SK-N-MC (cell line): ENCODE results near the gene SLC7A5.

Source experiments
- DNase-seq: peaks from one replicate; pipeline ENCODE4 v3.0.0-alpha.2; 2011; ENCODE audit warnings: low read depth, low spot score
- H3K27ac ChIP-seq: fragments of 200-600 bp; sonication (generic); 2 replicates; pipeline ENCODE4 v1.5.1; 2016; ENCODE audit warnings: mixed run types
- H3K36me3 ChIP-seq: fragments of 200-600 bp; sonication (generic); 2 replicates; pipeline ENCODE4 v1.6.1; 2017; ENCODE audit warnings: antibody characterized with exemption, low read length, mixed read lengths; ENCODE audit not compliant: insufficient read depth
- H3K4me3 ChIP-seq: fragments of 200-600 bp; sonication (generic); 2 replicates; pipeline ENCODE4 v1.5.1; 2016
- H3K9ac ChIP-seq: fragments of 200-600 bp; sonication (generic); 2 replicates; pipeline ENCODE4 v1.8.0; 2017; ENCODE audit warnings: mixed run types, mixed read lengths; ENCODE audit not compliant: insufficient read length
- H3K9me3 ChIP-seq: fragments of 200-600 bp; sonication (generic); 2 replicates; pipeline ENCODE4 v1.6.1; 2017; ENCODE audit warnings: low read depth, mild to moderate bottlenecking, antibody characterized with exemption, low read length, moderate library complexity, mixed read lengths
- EZH2 ChIP-seq: fragments of 200-600 bp; sonication (generic); IDR thresholded peaks from one replicate; pipeline ENCODE4 v1.6.1; 2017; ENCODE audit warnings: antibody characterized with exemption
- FOXP2 ChIP-seq: optimal IDR thresholded peaks from 2 replicates; pipeline ENCODE3; 2011; ENCODE audit warnings: mild to moderate bottlenecking, moderate library complexity; ENCODE audit not compliant: insufficient read depth; ENCODE audit errors: extremely low read length, control extremely low read depth
- POLR2AphosphoS5 ChIP-seq: IDR thresholded peaks from 2 replicates; pipeline ENCODE4 v1.6.1; 2012; ENCODE audit warnings: mild to moderate bottlenecking, low read depth, low read length, borderline replicate concordance

SLC7A5 gene

DNA sequence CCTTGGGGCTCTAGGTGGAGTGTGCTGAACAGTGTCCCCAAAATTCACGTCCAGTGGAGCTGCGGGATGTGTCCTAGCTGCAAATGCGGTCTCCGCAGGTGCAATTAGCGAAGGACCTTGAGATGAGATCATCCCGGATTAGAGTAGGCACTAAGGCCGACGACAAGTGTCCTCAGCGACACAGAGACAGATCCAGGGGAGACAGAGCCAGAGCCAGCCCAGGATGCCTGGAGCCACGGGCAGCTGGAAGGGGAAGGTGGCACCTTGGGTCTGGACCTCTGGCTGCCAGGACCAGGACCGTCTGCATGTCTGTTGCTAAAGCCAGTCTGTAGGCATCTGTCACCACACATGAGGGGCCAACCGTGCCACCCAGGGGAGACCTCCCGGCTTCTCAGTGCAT is 24.5 kb downstream of the SLC7A5 start:
- H3K36me3 ChIP-seq: peaks cover 59% of the 10 kb centered on the region; the same call in 1 of the 2 replicates
- H3K4me3 ChIP-seq: no peak overlapping the region
- no peak overlapping the region for H3K9ac ChIP-seq
- no peaks in the 10 kb centered on the region for H3K9me3 ChIP-seq
- no peak for TF ChIP-seq POLR2AphosphoS5
- TF ChIP-seq FOXP2: no peak
- no peak for TF ChIP-seq EZH2
- DNase-seq: no peak
- no peak overlapping the region for H3K27ac ChIP-seq

DNA sequence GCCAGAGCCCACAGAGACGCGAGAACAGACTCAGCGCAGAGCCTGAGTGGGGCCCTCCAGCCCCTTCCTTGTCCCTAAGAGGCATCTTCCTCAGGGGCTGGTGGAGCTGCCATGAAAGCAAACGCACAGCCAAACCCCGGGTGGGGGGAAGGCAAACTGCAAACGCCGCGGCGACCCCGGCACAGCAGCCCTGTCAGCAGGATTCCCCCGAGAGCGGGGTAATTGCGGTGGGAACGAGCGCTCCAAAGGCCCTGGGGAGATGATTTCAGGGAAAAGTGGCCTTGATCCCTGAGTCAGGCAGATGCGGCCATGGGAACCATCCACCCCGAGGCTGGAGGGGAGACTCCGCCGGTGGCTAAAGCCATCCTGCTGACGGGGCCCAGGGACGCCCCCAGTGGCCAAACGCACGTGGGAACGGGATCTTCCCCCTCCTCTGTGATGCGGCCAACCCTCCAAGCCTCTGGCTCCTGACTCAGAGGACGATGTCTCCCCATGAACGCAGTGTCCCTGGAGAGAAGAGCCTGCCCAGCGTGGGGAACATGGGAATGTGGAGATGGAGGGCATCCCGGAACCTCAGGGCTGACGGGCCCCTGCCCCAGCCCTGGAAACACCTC is 25.1 kb downstream of the SLC7A5 start:
- no peak overlapping the region for H3K27ac ChIP-seq
- peaks cover 55% of the 10 kb centered on the region; the same call in 1 of the 2 replicates for H3K36me3 ChIP-seq
- no peaks in the 10 kb centered on the region for H3K9me3 ChIP-seq
- H3K9ac ChIP-seq: no peak overlapping the region
- no peak for DNase-seq
- no peak overlapping the region for H3K4me3 ChIP-seq
- TF ChIP-seq POLR2AphosphoS5: no peak
- no peak for TF ChIP-seq FOXP2
- no peak for TF ChIP-seq EZH2

DNA sequence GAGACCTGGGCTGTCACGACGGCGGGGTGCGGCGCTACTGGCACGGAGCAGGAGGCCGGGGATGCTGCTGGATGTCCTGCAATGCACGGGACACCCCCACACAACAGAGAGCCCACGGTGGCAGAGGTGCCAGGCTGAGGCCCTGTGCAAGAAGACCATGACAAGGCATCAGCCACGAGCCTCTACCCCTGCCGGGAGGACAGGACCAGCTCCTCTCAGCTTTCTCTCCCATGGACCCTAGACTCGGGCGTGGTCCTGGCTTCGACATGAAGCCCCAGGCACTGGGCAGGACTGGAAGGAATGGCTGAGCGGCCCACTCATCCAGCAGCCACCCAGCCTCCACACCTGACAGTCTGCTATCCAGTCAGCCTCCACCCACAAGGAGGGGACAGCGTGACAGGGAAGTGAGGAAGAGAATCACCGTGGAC is 25.6 kb downstream of the SLC7A5 start:
- no peak for TF ChIP-seq FOXP2
- no peak for TF ChIP-seq EZH2
- TF ChIP-seq POLR2AphosphoS5: no peak
- no peak overlapping the region for H3K4me3 ChIP-seq
- H3K27ac ChIP-seq: no peak overlapping the region
- no peak overlapping the region for H3K9ac ChIP-seq
- no peaks in the 10 kb centered on the region for H3K9me3 ChIP-seq
- H3K36me3 ChIP-seq: peaks cover 55% of the 10 kb centered on the region; the same call in 1 of the 2 replicates
- no peak for DNase-seq

DNA sequence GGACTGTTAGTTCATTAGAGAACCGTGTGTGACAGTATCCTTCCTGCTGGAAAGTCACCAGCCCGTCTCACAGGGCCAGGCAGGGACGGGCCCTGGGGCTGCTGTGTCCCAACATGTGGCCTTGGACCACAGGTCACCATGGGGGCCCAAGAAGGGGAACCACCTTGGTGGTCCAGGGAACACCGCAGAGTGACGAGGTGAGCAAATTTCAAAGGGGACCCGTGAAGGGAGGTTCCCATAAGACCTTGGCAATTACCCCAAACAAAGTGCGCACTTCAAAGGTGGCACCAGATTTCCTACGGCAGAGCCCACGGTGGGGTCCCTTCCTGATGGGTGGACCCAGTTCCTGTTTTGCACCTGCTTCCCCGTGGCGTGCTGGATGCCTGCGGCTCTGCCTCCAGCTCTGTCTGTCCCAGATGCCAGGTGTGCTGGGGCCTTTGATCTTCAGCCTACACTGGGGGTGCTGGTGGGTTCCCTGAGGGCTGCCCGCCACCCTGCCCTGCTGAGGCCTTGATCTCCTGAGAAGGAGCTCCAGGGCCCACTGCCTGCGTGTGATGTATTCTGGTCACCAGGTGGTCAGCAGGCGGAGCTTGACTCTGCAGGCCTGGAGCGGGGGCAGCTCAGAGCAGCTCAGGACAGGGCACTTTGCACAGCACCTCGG is 27.0 kb downstream of the SLC7A5 start:
- Histone ChIP-seq H3K4me3 (no peak overlapping the region), H3K27ac (no peak overlapping the region), H3K36me3 (peaks cover 45% of the 10 kb centered on the region; the same call in 1 of the 2 replicates), H3K9me3 (no peaks in the 10 kb centered on the region), H3K9ac (no peak overlapping the region)
- no peak for DNase-seq
- TF ChIP-seq POLR2AphosphoS5: no peak
- no peak for TF ChIP-seq EZH2
- no peak for TF ChIP-seq FOXP2

DNA sequence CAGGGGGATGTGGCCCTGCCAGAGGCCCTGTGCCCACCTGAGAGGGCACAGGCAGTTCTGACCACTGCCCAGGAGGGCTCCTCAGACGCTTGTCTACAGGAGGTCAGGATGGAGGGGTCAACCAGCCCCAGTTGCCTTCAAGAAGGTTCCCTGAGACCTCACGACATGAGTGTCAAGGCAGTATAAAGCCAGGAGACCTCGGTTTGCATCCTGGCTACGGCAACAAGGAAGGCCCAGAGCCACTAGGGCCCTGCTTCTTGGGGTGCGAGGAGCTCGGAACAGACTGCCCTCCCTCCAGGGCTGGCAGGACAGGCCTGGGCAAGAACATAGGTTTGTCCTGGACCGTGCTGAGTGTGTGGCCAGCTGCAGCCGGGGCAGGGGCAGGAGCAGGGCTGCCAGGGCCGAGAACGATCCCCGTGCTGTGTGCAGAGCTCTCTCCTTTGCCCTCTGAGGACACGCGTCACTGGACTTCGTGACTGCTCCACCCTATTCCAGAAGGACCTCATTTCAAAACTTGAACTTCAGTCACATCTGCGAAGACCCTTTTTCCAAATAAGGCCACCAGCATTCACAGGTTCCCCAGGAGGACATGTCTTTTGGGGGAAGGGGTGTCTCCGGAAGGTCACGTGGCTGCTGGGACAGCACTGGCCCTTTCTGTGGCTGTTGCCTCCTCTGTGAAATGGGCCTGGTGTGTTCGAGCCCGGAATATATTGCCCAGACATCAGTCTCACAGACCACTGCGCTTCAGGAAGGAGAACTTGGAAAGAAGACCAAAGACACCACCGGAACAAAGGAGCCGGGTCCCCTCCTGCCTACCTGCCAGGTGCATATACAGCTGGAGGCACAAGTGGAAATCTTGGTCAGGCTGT is 27.7 kb downstream of the SLC7A5 start:
- Histone ChIP-seq H3K9ac (no peak overlapping the region), H3K27ac (no peak overlapping the region)

DNA sequence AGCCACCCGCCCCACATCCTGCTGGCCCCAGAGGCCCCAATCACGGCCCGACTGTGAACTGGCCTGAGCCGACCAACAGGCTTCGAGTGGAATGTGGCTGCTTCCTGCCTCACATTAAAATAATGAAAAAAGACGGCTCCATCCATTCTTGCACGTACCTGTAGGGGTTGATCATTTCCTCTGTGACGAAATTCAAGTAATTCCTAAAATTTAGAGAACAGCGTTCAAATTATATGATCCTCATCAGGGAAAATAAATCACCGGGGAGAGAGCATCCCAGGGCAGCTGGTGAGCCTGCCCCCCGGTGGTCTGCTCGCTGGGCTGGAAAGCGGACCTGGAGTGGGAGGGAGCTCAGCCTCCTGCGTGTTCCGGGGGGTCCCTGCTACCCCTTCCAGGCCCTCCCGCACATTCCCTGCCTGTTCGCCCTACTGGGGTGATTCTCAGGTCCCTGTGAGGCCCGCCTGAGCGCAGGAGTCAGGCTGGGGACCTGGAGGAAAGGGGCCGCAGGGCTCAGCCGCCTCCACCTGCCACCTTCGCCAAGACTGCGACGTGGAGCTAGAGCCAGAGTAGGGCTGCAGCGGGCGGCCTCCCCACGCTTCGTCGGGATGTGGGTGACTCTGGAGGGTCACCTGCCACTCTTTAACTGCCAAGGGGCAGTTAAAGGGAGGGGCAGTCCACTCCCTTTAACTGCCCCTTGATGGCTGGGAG is 28.9 kb downstream of the SLC7A5 start:
- Histone ChIP-seq H3K36me3 (peaks cover 60% of the 10 kb centered on the region; the same call in 1 of the 2 replicates), H3K27ac (no peak overlapping the region), H3K9me3 (no peaks in the 10 kb centered on the region), H3K9ac (no peak overlapping the region), H3K4me3 (no peak overlapping the region)
- DNase-seq: no peak
- TF ChIP-seq EZH2 (no peak), FOXP2 (no peak), POLR2AphosphoS5 (no peak)

More for the DNA sequence above, 27.7 kb downstream of the SLC7A5 start:
- H3K36me3 ChIP-seq: peaks cover 50% of the 10 kb centered on the region; the same call in 1 of the 2 replicates
- no peak for TF ChIP-seq EZH2
- TF ChIP-seq FOXP2: no peak
- TF ChIP-seq POLR2AphosphoS5: no peak
- no peak for DNase-seq
- no peak overlapping the region for H3K4me3 ChIP-seq
- no peaks in the 10 kb centered on the region for H3K9me3 ChIP-seq

DNA sequence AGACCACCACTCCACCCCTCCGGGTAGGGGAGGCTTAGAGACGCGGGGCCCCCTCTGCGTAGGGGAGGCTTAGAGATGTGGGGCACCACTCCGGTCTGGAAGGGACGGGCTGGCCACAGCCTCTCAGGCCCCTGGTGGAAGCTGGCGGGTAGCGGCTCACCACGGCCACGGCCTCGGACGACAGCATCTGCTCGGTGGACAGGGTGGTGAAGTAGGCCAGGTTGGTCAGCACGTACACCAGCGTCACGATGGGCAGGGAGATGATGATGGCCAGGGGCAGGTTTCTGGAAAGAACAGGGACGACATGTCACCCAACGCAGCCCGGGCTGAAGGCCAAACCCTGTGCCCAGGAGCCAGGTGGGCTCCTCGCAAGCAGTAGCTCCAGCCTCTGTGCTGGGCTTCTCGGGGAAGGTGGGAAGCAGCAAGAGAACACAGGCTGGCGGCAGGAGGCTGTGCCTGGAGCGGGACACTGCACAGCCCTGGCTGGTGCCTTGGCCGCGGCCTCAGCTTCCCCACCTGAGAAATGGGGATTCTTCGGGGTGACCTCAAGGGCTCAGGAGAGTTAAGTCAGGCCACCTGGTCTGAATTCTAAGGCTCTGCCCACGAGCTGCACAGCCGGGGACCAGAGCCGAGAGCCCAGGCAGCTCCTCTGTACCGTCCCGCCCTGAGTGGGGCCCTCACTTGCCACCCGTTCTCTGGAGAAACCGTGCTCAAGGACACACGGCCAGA is 29.6 kb downstream of the SLC7A5 start:
- Histone ChIP-seq H3K27ac (no peak overlapping the region), H3K36me3 (peaks cover 63% of the 10 kb centered on the region; the same call in 1 of the 2 replicates)
- no peak for DNase-seq

More for the DNA sequence above, 29.6 kb downstream of the SLC7A5 start:
- H3K4me3 ChIP-seq: no peak overlapping the region
- no peak overlapping the region for H3K9ac ChIP-seq
- no peak for TF ChIP-seq EZH2
- TF ChIP-seq FOXP2: no peak
- TF ChIP-seq POLR2AphosphoS5: no peak
- H3K9me3 ChIP-seq: no peaks in the 10 kb centered on the region
